Measurements from ENCODE around the gene ADRA2B. TPM values are rescaled to one million over a fixed set of nuclear protein-coding genes. Genes with fewer than 3 reads are reported as not detected.
"Not testable (repeated sequence)": the region's sequence is repeated elsewhere in the genome, so short reads cannot be mapped to it uniquely, and the experiment has no call there.

The ADRA2B gene
- total and polyA plus RNA-seq, 2 donors (not counting 3 experiments of a cell fraction or from before 2014, with no cell fraction given): not detected

- Histone ChIP-seq H3K9me3 (replicated peaks; ENCODE audit: control insufficient read depth, insufficient read depth, low read length) (no peaks in the 10 kb centered on the region), H2AFZ (ENCODE audit: low read depth, low read length) (no peak overlapping the region), H3K9me1 (replicated peaks; ENCODE audit: control insufficient read depth, extremely low read depth, insufficient read depth, low read length) (no peaks in the 10 kb centered on the region), H3K27me3 (ENCODE audit: control insufficient read depth in 2 of 2, insufficient read depth in 2 of 2, low read length in 2 of 2) (peaks cover 2 to 12% of the 10 kb centered on the region in 2 experiments), H3K36me3 (ENCODE audit: control insufficient read depth in 2 of 2, extremely low read depth in 1 of 2, insufficient read depth in 2 of 2, low read length in 2 of 2) (no peaks in the 10 kb centered on the region), H3K9ac (replicated peaks; ENCODE audit: extremely low read depth, insufficient read depth, low read length) (no peak overlapping the region), H3K27ac (ENCODE audit: insufficient read depth, low read depth, low read length) (no peak overlapping the region), H3K4me2 (ENCODE audit: insufficient read depth, low read length) (no peak overlapping the region), H3K4me1 (ENCODE audit: control insufficient read depth, extremely low read depth, insufficient read depth, low read length) (no peaks in the 10 kb centered on the region), H4K20me1 (replicated peaks; ENCODE audit: control insufficient read depth, extremely low read depth, insufficient read depth, low read length) (no peaks in the 10 kb centered on the region), H3K79me2 (ENCODE audit: control insufficient read depth, insufficient read depth, low read length) (no peaks in the 10 kb centered on the region), H3K4me3 (replicated peaks in 1 of 3; ENCODE audit: insufficient read depth in 1 of 3, low read depth in 1 of 3, low read length in 3 of 3) (no peak overlapping the region)
- DNase-seq (ENCODE audit: low read depth, low spot score): no peak
- dilution Hi-C loops (cut with MboI; ENCODE audit: extremely low pct_ligation_motif_present, low sequenced_read_pairs): no loop called here
- intact Hi-C loops (cut with micrococcal nuclease): no loop called here
- POLR2A ChIA-PET: no interaction called here
- no TSS peak for BruUV-seq (replicated peaks)
- TF ChIP-seq, protein P1, sequence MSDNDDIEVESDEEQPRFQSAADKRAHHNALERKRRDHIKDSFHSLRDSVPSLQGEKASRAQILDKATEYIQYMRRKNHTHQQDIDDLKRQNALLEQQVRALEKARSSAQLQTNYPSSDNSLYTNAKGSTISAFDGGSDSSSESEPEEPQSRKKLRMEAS (IDR thresholded peaks at IDR 0.05; ENCODE audit: insufficient read depth, insufficient read length): no peak
- FAIRE-seq: no peak
- CTCF ChIA-PET: no interaction called here
These were observed 43.6 kb downstream of the ADRA2B start for GRCh38 chr2:96072746-96073145.

DNA sequence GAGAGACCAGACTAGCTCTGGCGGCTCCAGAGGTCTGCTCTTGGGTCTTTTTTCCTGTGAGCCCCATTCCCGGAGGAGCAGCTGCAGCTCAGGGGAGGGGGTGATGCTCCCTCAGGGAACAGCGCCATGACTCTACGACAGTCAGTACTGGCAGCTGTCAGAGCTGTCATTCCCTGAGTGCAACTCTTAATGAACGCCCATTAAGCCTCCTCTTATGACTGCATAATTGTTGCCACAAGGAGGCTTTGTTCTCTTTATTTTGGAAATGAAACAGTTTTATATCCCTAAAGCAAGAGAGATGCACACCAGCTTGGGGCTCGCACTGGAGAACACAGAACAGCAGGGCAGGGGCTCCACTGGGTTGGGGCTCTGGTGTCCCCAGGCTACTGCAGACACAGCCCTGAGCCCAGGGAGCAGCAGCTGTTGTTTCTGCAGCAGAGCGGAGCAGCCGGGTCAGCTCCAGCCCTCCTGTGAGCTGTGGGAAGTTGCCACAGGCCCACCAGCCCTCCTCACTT, 44.3 kb downstream of the ADRA2B start:
- intact Hi-C loops (cut with micrococcal nuclease); H3K27ac ChIP-seq (ENCODE audit: insufficient read depth, low read depth, low read length); CTCF ChIA-PET; H3K79me2 ChIP-seq (ENCODE audit: control insufficient read depth, insufficient read depth, low read length); H3K9ac ChIP-seq (replicated peaks; ENCODE audit: extremely low read depth, insufficient read depth, low read length); BruUV-seq (replicated peaks); H3K36me3 ChIP-seq (ENCODE audit: control insufficient read depth in 2 of 2, extremely low read depth in 1 of 2, insufficient read depth in 2 of 2, low read length in 2 of 2); H4K20me1 ChIP-seq (replicated peaks; ENCODE audit: control insufficient read depth, extremely low read depth, insufficient read depth, low read length); H3K4me2 ChIP-seq (ENCODE audit: insufficient read depth, low read length); H2AFZ ChIP-seq (ENCODE audit: low read depth, low read length); FAIRE-seq; H3K4me3 ChIP-seq (replicated peaks in 1 of 3; ENCODE audit: insufficient read depth in 1 of 3, low read depth in 1 of 3, low read length in 3 of 3); POLR2A ChIA-PET; H3K9me3 ChIP-seq (replicated peaks; ENCODE audit: control insufficient read depth, insufficient read depth, low read length); H3K9me1 ChIP-seq (replicated peaks; ENCODE audit: control insufficient read depth, extremely low read depth, insufficient read depth, low read length); DNase-seq (ENCODE audit: low read depth, low spot score); H3K4me1 ChIP-seq (ENCODE audit: control insufficient read depth, extremely low read depth, insufficient read depth, low read length); dilution Hi-C loops (cut with MboI; ENCODE audit: extremely low pct_ligation_motif_present, low sequenced_read_pairs): not testable (repeated sequence)
- peaks cover 2 to 14% of the 10 kb centered on the region in 2 experiments for H3K27me3 ChIP-seq (ENCODE audit: control insufficient read depth in 2 of 2, insufficient read depth in 2 of 2, low read length in 2 of 2)

- H4K20me1 ChIP-seq (replicated peaks; ENCODE audit: control insufficient read depth, extremely low read depth, insufficient read depth, low read length); H3K36me3 ChIP-seq (ENCODE audit: control insufficient read depth in 2 of 2, extremely low read depth in 1 of 2, insufficient read depth in 2 of 2, low read length in 2 of 2); H3K79me2 ChIP-seq (ENCODE audit: control insufficient read depth, insufficient read depth, low read length); intact Hi-C loops (cut with micrococcal nuclease); H3K9me1 ChIP-seq (replicated peaks; ENCODE audit: control insufficient read depth, extremely low read depth, insufficient read depth, low read length); H2AFZ ChIP-seq (ENCODE audit: low read depth, low read length); POLR2A ChIA-PET; H3K4me2 ChIP-seq (ENCODE audit: insufficient read depth, low read length); H3K27ac ChIP-seq (ENCODE audit: insufficient read depth, low read depth, low read length); dilution Hi-C loops (cut with MboI; ENCODE audit: extremely low pct_ligation_motif_present, low sequenced_read_pairs); H3K9ac ChIP-seq (replicated peaks; ENCODE audit: extremely low read depth, insufficient read depth, low read length); H3K4me3 ChIP-seq (replicated peaks in 1 of 3; ENCODE audit: insufficient read depth in 1 of 3, low read depth in 1 of 3, low read length in 3 of 3); FAIRE-seq; H3K9me3 ChIP-seq (replicated peaks; ENCODE audit: control insufficient read depth, insufficient read depth, low read length); H3K4me1 ChIP-seq (ENCODE audit: control insufficient read depth, extremely low read depth, insufficient read depth, low read length); DNase-seq (ENCODE audit: low read depth, low spot score); BruUV-seq (replicated peaks); CTCF ChIA-PET: not testable (repeated sequence)
- peaks cover 2 to 14% of the 10 kb centered on the region in 2 experiments for H3K27me3 ChIP-seq (ENCODE audit: control insufficient read depth in 2 of 2, insufficient read depth in 2 of 2, low read length in 2 of 2)
These were observed 45.0 kb downstream of the ADRA2B start for GRCh38 chr2:96071087-96071976.

DNA sequence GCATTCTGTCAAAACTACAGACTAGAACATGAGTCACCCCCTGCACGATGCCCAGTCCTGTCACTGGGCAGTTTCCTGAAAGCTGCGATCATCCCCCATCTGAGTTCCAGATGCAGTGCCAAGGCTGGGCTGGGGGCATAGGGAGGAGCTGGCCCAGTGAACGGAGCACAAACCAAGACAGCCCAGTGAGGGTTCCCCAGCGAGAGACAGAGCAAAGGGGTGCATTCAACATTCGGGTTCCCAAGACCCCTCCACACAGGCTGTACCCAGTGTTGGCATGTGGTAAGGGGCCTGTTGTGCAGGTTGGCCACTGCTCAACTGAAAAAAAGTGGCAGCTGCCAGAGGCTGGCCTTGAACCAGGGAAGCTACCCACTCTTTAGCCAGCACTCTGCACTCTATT, 46.0 kb downstream of the ADRA2B start:
- dilution Hi-C loops (cut with MboI; ENCODE audit: extremely low pct_ligation_motif_present, low sequenced_read_pairs); H2AFZ ChIP-seq (ENCODE audit: low read depth, low read length); H3K4me3 ChIP-seq (replicated peaks in 1 of 3; ENCODE audit: insufficient read depth in 1 of 3, low read depth in 1 of 3, low read length in 3 of 3); H4K20me1 ChIP-seq (replicated peaks; ENCODE audit: control insufficient read depth, extremely low read depth, insufficient read depth, low read length); H3K79me2 ChIP-seq (ENCODE audit: control insufficient read depth, insufficient read depth, low read length); H3K9me3 ChIP-seq (replicated peaks; ENCODE audit: control insufficient read depth, insufficient read depth, low read length); POLR2A ChIA-PET; H3K4me2 ChIP-seq (ENCODE audit: insufficient read depth, low read length); DNase-seq (ENCODE audit: low read depth, low spot score); H3K9ac ChIP-seq (replicated peaks; ENCODE audit: extremely low read depth, insufficient read depth, low read length); H3K9me1 ChIP-seq (replicated peaks; ENCODE audit: control insufficient read depth, extremely low read depth, insufficient read depth, low read length); H3K36me3 ChIP-seq (ENCODE audit: control insufficient read depth in 2 of 2, extremely low read depth in 1 of 2, insufficient read depth in 2 of 2, low read length in 2 of 2); FAIRE-seq; H3K4me1 ChIP-seq (ENCODE audit: control insufficient read depth, extremely low read depth, insufficient read depth, low read length); intact Hi-C loops (cut with micrococcal nuclease); BruUV-seq (replicated peaks); H3K27me3 ChIP-seq (ENCODE audit: control insufficient read depth in 2 of 2, insufficient read depth in 2 of 2, low read length in 2 of 2); H3K27ac ChIP-seq (ENCODE audit: insufficient read depth, low read depth, low read length); CTCF ChIA-PET: not testable (repeated sequence)

All from endothelial cell of umbilical vein (primary cell).